NCI-H510A treated with DMSO at 0.1 percent for 48 hours (cell line): ENCODE measurements around the gene KCNJ13.

Source experiments
- DNase-seq: peaks from one replicate; lab custom pipeline; 2025; lab: John Stamatoyannopoulos, UW

The KCNJ13 gene

DNA sequence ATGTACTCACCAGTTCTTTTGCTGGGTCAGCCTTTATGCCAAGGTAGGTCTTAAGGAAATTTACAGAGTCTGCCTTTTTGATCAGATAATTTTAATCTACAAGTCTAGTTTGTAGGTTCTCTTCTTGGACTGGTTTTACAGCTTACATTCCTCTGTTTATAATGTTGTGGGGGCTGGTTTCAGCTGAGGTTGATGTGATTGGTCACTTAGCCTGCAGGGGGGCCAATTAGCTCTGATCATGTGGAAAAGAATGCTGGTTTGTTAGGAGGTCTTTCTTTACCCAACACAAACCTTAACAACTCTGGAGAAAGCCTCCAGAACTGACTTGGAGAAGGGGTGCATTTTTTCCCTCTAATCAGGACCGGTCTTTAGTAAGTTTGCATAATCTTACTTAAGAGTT lies at the start of gene KCNJ13:
TSS of gene KCNJ13 (minus strand) at position 131 of the 400 bp plus-strand sequence. CDS start 5,203 bp downstream, outside the sequence.
- DNase-seq: no peak

DNA sequence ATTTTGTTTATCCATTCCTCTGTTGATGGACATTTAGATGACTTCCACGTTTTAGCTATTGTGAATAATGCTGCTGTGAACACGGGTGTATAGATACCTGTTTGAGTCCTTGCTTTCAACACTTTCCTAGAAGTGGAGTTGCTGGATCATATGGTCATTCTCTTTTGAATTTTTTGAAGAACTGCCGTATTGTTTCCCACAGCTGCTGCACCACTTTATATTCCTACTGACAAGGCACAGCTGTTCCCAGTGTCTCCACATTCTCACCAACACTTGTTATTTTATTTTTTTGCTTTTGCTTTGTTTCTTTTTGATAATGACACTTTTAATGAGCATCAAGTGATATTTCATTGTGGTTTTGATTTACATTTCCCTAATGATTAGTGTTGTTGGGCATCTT lies 41.4 kb upstream of the KCNJ13 start:
- DNase-seq: no peak

GRCh38 chr2:232816657-232817056 lies 40.3 kb upstream of the KCNJ13 start:
- DNase-seq: peak; percentile 93

DNA sequence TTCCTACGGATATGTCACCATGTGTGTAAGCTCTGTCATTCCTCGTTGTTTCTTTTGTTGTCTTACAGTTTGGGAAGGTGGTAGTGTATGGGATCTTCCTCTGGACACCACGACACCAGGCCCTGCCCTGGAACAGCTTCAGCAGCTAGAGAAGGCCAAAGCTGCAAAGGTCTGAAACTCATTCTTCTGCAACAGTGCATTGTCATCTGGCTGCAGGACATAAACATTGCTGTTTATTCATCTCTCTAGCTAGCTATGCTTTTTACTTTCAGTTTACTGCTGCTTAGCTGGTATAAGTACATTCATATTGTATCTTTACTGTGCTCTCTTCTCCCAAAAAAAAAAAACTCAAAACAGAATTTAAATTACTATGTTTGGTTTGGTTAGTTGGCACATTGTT lies 39.2 kb upstream of the KCNJ13 start:
- DNase-seq: no peak

GRCh38 chr2:232810444-232810843 lies 34.1 kb upstream of the KCNJ13 start:
- no peak for DNase-seq

DNA sequence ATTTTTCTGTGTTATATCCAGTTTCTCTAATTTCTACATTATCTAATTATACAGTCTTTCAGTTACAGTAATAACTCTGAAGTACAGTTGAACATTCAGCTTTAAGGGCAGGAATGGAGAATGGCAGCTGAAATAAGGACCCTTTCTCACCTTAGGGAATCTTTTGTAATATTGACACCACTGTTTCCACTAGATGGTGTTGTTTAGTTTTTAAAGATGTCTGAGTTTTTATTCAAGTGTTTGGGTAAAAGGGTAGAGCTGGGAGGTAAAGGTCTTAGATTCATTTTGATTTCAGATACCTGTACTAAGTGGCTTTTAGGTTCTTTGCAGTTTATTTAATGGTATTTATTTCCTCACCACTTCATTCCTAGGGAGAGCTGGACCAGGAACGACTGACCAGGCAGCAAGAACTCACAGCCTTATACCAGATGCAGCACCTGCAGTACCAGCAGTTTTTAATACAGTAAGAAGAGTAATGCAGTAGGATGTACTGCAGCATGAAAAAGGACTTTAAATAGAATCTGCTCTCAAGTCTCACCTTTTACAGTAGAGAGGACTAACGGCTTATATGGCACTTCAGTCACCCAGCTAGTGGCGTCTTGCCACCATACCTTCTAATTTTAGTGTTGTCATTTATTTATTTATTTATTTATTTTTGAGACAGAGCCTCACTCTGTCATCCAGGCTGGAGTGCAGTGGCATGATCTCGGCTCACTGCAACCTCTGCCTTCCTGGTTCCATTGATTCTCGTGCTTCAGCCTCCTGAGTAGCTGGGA lies 33.2 kb upstream of the KCNJ13 start:
- no peak for DNase-seq

DNA sequence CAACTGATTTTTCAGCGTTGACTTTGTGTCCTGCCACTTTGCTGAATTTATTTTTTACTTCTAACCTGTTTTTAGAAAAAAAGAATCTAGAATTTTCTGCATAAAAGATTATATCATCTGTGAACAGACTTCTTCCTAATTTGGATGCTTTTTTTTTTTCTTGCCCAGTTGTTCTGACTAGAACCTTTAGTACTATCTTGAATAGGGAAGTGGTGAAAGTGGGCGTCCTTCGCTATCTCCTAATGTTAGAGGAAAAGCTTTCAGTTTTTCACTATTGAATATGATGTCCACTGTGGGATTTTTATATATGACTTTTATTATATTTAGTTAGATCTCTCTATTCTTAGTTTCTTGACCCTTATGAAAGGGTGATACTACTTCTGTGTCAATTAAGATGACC lies 25.7 kb upstream of the KCNJ13 start:
- DNase-seq: no peak

DNA sequence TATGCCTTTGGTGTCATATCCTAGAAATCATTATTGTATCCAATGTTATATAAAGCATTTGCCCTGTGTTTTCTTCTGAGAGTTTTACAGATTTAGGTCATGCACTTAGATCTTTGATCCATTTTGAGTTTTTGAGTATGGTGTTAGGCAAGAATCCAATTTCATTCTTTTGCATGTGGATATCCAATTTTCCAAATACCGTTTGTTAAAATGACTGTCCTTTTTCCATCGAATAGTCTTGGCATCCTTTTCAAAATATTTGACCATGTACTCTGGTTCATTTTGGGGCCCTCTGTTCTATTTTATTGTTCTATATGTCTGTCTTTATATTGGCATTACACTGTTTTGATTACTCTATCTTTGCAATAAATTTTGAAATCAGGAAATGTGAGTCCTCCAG lies 23.8 kb upstream of the KCNJ13 start:
- no peak for DNase-seq

DNA sequence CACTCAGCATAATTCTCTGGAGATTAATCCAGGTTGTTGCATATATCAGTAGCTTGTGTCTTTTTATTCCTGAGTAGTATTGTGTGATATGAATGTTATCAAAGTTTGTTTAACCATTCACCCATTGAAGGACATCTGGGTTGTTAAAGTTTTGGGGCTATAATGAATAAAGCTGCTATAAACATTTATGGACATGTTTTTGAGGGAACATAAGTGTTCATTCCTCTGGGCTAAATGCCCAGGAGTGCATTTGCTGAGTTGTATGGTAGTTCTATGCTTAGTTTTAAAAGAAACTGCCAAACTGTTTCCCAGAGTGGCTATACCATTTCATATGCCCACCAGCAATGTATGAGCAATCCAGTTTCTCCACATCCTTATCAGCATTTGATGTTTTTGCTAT lies 21.8 kb upstream of the KCNJ13 start:
- no peak for DNase-seq

- no peak for DNase-seq
Measured at GRCh38 chr2:232795920-232796319, 19.6 kb upstream of the KCNJ13 start.

DNA sequence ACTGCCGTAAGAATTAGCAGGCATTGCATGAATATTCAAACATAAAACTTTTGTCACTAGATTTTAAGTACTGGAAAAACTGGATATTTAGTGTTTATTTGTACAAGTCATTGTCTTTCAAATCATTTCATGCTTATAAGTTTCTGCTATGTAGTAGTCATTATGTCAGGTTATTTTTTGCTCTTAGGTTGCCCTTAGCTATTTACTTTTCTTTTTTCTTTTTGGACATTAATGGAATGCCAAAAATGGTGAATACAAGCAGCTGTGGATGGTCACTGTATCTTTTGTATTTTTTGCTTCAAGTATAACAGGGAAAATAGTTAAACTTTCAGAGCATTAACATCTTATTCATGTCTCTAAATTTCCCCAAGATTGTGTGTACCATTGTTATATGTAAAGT lies 18.6 kb upstream of the KCNJ13 start:
- DNase-seq: no peak

DNA sequence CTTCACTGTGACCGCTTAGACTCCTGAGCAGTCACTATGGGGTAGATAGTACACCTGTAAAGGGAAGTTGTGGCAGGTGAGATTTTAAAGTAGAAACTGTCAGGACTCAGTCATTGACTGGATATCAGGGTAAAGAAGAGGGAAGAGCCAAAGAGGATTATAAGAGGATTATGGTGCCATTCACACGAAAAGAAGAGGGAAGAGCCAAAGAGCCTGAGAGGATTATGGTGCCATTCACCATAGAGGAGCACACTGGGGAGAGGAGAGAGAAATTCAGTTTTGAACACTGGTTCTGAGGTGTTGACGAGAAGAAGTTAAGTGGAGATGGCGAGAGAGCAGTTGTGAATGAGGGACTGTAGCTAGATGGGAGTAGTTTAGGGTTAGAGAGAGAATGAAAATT lies 16.9 kb upstream of the KCNJ13 start:
- DNase-seq: no peak

- no peak for DNase-seq
Measured at GRCh38 chr2:232791518-232791917, 15.2 kb upstream of the KCNJ13 start.

DNA sequence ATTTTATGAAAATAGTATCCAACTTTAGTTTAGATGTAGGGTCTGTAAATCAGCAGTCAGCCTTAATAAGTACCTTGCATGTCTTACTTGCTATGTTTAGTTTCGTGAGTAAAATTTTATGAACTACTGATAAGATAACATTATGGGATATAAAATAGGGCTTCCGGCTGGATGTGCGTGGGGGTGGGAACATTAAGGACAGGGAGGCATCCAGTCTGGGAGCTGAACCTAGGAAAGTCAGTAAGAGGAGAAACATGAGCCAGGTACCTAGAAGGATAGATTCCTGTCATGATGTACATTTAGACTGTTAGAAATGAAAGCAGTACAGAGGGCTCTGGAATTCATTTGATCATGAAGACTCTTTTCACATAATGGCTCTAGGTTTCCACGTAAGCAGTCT lies 12.7 kb upstream of the KCNJ13 start:
- DNase-seq: no peak

DNA sequence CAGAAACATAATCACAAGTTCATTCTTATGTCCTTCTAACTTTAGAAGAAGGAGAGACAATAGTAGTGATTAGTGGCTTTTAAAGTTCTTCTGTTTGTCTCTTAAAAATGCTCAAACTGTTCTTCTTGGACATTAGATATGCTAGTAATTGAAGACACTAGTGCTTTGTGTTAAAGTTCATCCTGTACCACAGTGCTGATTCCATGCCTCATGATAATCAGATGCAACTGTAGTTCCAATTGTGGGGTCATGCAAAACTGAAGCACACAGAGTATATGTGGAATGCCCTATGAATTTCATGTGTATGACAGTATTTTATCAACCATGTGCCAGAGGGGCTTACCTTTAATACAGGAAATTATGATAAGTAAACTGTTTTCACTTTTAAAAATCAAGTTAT lies 11.4 kb upstream of the KCNJ13 start:
- DNase-seq: no peak

GRCh38 chr2:232783278-232783677 lies 6.9 kb upstream of the KCNJ13 start:
- no peak for DNase-seq

DNA sequence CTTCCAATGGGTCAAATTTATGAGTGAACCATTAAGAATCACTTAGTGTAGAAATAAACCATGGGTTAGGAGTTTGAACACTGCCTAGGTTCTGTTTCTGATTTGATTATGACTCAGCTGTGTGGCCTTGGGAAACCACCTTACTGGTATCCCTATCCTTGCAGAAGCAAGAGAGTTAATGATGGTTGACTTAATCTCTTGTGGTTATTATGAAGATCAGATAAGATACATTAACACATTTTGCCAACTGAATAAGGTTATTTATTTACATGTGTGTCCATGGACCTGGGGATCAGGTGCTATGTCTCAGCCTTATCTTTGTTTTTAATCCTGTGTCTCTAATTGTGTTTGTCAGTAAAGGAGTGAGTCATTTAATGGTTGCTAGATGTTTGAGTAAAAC lies 5.4 kb upstream of the KCNJ13 start:
- DNase-seq: no peak

DNA sequence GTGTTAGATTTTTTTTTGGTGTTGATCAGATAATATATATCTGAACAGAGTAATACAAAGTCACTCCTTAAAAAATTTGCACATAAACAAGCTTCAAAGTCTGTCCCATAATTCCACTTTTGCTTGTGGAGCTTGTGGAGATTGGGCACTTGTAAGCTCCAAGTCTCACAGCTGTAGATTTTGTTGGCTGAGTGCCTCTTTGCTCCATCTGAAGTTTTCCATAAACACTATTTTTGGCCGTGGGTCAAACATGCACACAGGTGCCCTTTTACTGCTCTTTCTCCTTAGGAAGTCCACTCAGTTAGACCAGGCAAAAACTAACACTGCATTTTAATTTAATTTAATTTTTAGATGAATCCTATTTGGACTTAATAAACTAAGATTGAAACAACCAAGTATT lies 3.6 kb upstream of the KCNJ13 start:
- no peak for DNase-seq

- no peak for DNase-seq
Measured at GRCh38 chr2:232779465-232779864, 3.1 kb upstream of the KCNJ13 start.

DNA sequence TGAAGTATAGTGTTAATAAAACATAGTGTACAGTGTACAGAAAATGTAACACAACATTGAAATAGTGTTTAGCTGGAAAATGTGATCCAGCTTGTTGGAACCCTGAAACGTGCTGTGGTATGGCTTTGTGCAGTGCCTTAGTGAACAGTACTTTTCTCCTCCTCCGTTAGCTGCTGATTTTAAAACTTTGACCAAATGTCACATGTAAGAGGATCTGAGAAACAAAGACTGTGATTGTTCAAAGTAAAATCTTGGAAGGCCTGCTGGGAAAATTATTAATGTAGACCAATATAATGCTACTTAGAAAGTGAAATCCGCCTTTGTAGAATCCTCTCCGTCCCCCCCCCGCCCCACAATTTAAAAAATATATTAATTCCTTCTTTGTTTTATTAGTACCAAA lies 911 bp upstream of the KCNJ13 start:
- no peak for DNase-seq

- no peak for DNase-seq
Measured at GRCh38 chr2:232773815-232774214, 2.5 kb downstream of the KCNJ13 start.

- DNase-seq: no peak
Measured at GRCh38 chr2:232772531-232772930, 3.8 kb downstream of the KCNJ13 start.

DNA sequence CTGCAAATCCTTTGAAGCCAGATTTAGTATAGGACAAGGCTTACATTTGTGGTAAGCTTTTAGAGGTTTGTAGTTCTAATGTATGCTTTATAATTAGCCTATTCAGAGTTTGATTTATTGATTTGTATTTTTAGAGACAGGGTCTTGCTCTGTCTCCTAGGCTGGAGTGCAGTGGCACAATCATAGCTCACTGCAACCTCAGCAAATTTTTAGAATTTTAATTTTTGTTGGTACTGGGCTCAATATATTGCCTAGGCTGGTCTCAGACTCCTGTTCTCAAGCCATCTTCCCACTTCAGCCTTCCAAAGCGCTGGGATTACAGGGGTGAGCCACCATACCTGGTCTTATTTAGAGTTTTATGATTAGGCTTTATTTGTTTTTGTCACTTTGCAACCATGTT lies 4.5 kb downstream of the KCNJ13 start:
- no peak for DNase-seq

- no peak for DNase-seq
Measured at GRCh38 chr2:232770207-232770606, 6.2 kb downstream of the KCNJ13 start.
